ENCODE measurements around the gene MAP4K4. TPM values are rescaled to one million over a fixed set of nuclear protein-coding genes. Genes with fewer than 3 reads are reported as not detected.
A peak's percentile ranks its signal among the peaks of the same experiment; 100 is the strongest.

MAP4K4 gene
- total and polyA plus RNA-seq, 2 of the 13 experiments (the other 11 are each of a cell fraction or from before 2014, with no cell fraction given): 105 to 264 TPM

- TF ChIP-seq MAFK (conservative IDR thresholded peaks at IDR 0.05 in 1 of 2, IDR thresholded peaks at IDR 0.05 in 1 of 2; ENCODE audit: low read length in 2 of 2) (peak in 1 of 2 experiments; percentile 12; a peak in 1 of 4 replicates), SALL1 (CRISPR knock-in tag; IDR thresholded peaks at IDR 0.05) (peak; percentile 26; the same call in 1 of the 2 replicates)
- TF ChIP-seq, protein P1, sequence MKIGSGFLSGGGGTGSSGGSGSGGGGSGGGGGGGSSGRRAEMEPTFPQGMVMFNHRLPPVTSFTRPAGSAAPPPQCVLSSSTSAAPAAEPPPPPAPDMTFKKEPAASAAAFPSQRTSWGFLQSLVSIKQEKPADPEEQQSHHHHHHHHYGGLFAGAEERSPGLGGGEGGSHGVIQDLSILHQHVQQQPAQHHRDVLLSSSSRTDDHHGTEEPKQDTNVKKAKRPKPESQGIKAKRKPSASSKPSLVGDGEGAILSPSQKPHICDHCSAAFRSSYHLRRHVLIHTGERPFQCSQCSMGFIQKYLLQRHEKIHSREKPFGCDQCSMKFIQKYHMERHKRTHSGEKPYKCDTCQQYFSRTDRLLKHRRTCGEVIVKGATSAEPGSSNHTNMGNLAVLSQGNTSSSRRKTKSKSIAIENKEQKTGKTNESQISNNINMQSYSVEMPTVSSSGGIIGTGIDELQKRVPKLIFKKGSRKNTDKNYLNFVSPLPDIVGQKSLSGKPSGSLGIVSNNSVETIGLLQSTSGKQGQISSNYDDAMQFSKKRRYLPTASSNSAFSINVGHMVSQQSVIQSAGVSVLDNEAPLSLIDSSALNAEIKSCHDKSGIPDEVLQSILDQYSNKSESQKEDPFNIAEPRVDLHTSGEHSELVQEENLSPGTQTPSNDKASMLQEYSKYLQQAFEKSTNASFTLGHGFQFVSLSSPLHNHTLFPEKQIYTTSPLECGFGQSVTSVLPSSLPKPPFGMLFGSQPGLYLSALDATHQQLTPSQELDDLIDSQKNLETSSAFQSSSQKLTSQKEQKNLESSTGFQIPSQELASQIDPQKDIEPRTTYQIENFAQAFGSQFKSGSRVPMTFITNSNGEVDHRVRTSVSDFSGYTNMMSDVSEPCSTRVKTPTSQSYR (CRISPR knock-in tag; IDR thresholded peaks at IDR 0.05; ENCODE audit: borderline replicate concordance): peak; percentile 87
Measured at GRCh38 chr2:101935764-101936163, 238.3 kb downstream of the MAP4K4 start (continued).

DNA sequence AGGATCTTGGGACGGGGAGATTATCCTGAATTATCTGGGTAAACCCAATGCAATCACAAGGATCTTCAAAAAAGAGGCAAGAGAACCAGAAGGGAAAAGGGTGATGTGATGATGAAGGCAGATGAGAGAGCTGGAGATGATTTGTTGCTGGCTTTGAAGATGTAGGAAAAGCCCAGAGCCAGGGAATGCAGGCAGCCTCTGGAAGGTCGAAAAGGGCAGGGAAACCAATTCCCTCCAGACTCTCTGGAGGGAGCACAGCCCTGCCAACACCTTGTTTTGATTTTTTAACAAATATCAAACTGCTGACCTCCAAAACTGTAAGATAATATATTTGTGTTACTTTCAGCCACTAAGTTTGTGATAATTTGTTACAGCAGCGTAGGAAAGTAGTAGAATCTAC, 245.3 kb downstream of the MAP4K4 start:
- Histone ChIP-seq H3K27ac (ENCODE audit: extremely low read length, insufficient read depth, low read length) (no peak overlapping the region), H3K4me2 (ENCODE audit: low read depth, low read length) (no peak overlapping the region), H3K79me2 (ENCODE audit: insufficient read depth, low read length) (no peaks in the 10 kb centered on the region), H3K9ac (ENCODE audit: insufficient read depth, low read depth, low read length) (no peak overlapping the region), H2AFZ (ENCODE audit: low read length) (no peak overlapping the region), H4K20me1 (ENCODE audit: insufficient read depth, low read length) (no peaks in the 10 kb centered on the region), H3K36me3 (replicated peaks in 1 of 2; ENCODE audit: control insufficient read depth in 1 of 2, insufficient read depth in 2 of 2, low read length in 2 of 2) (no peaks in the 10 kb centered on the region), H3K4me3 (replicated peaks in 1 of 3; ENCODE audit: insufficient read depth in 1 of 3, low read depth in 2 of 3, low read length in 3 of 3) (no peak overlapping the region), H3K4me1 (ENCODE audit: insufficient read depth, low read length) (0 out of 2 replicates have a peak, but pooled peaks cover 7% of the 10 kb centered on the region), H3K9me3 (ENCODE audit: low read length) (no peaks in the 10 kb centered on the region), H3K27me3 (ENCODE audit: control insufficient read depth in 1 of 2, insufficient read depth in 2 of 2, low read length in 2 of 2) (peaks cover 0 to 15% of the 10 kb centered on the region in 2 experiments; a peak in 1 of 5 replicates)
- intact Hi-C loops (cut with micrococcal nuclease; ENCODE audit: unreplicated experiment) (no loop called here), in situ Hi-C loops (cut with HindIII; ENCODE audit: extremely low pct_ligation_motif_present, low pct_unique_long_range_greater_than_20kb) (no loop called here)
- ATAC-seq: no peak
- CTCF ChIA-PET (ENCODE audit: low intra/inter-chr PET ratio, low total read pairs): no interaction called here
- BruUV-seq (replicated peaks): no TSS peak
- DNase-seq (ENCODE audit: low spot score): no peak
- POLR2A ChIA-PET: no interaction called here
- FAIRE-seq: no peak
- 55% methylated on average over 3 of the region's 3 CpGs for WGBS (ENCODE audit: low lambda C conversion rate)
- TF ChIP-seq ZNF343 (CRISPR knock-in tag; IDR thresholded peaks at IDR 0.05) (no peak), ZNF350 (CRISPR knock-in tag; IDR thresholded peaks at IDR 0.05; ENCODE audit: borderline replicate concordance, low read depth) (no peak), MAZ (IDR thresholded peaks at IDR 0.05; ENCODE audit: borderline replicate concordance, low read depth, low read length) (no peak), MAZ (CRISPR knock-in tag; IDR thresholded peaks at IDR 0.05; ENCODE audit: low read depth) (no peak), KAT8 (CRISPR knock-in tag; IDR thresholded peaks at IDR 0.05) (no peak), HDAC2 (CRISPR knock-in tag; IDR thresholded peaks at IDR 0.05) (no peak), ZNF136 (CRISPR knock-in tag; IDR thresholded peaks at IDR 0.05; ENCODE audit: low read depth) (no peak), BCL3 (CRISPR knock-in tag; IDR thresholded peaks at IDR 0.05) (no peak)
- TF ChIP-seq, protein P2, sequence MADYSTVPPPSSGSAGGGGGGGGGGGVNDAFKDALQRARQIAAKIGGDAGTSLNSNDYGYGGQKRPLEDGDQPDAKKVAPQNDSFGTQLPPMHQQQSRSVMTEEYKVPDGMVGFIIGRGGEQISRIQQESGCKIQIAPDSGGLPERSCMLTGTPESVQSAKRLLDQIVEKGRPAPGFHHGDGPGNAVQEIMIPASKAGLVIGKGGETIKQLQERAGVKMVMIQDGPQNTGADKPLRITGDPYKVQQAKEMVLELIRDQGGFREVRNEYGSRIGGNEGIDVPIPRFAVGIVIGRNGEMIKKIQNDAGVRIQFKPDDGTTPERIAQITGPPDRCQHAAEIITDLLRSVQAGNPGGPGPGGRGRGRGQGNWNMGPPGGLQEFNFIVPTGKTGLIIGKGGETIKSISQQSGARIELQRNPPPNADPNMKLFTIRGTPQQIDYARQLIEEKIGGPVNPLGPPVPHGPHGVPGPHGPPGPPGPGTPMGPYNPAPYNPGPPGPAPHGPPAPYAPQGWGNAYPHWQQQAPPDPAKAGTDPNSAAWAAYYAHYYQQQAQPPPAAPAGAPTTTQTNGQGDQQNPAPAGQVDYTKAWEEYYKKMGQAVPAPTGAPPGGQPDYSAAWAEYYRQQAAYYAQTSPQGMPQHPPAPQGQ (CRISPR knock-in tag; IDR thresholded peaks at IDR 0.05; ENCODE audit: borderline replicate concordance): no peak
- TF ChIP-seq, protein P3, sequence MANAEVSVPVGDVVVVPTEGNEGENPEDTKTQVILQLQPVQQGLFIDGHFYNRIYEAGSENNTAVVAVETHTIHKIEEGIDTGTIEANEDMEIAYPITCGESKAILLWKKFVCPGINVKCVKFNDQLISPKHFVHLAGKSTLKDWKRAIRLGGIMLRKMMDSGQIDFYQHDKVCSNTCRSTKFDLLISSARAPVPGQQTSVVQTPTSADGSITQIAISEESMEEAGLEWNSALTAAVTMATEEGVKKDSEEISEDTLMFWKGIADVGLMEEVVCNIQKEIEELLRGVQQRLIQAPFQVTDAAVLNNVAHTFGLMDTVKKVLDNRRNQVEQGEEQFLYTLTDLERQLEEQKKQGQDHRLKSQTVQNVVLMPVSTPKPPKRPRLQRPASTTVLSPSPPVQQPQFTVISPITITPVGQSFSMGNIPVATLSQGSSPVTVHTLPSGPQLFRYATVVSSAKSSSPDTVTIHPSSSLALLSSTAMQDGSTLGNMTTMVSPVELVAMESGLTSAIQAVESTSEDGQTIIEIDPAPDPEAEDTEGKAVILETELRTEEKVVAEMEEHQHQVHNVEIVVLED (CRISPR knock-in tag; IDR thresholded peaks at IDR 0.05; ENCODE audit: borderline replicate concordance): no peak
